ENCODE results near the gene DLGAP1.

Gene DLGAP1

DNA sequence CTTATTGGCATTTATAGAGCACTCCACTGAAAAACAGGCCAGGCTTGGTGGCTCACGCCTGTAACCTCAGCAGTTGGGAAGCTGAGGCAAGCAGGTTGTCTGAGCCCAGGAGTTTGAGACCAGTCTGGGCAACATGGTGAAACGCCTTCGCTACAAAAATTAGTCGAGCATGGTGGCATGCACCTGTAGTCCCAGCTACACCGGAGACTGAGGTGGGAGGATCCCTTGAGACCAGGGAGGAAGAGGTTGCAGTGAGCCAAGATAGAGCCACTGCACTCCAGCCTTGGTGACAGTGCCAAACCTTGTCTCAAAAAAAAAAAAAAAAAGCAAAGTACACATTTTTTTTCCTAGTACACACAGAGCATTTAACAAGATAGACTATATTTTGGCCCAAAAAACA, 909.0 kb downstream of the DLGAP1 start:
- Histone ChIP-seq H2BK5ac (ENCODE audit: low read length) (no peak overlapping the region), H2AFZ (ENCODE audit: low read length) (no peak overlapping the region), H3K18ac (ENCODE audit: low read length) (no peak overlapping the region), H3K23ac (ENCODE audit: low read depth, low read length, poor library complexity) (no peak overlapping the region), H3K14ac (ENCODE audit: low read length) (no peak overlapping the region), H3K79me1 (ENCODE audit: low read depth, low read length) (no peaks in the 10 kb centered on the region), H3K9ac (ENCODE audit: low read depth, low read length, poor library complexity) (no peak overlapping the region), H4K8ac (ENCODE audit: low read depth, low read length) (no peak overlapping the region), H2BK12ac (ENCODE audit: low read length) (no peak overlapping the region), H3K4me1 (ENCODE audit: control insufficient read depth in 2 of 2, insufficient read depth in 1 of 2, low read depth in 1 of 2, low read length in 2 of 2) (no peaks in the 10 kb centered on the region), H3K4ac (ENCODE audit: low read length) (no peak overlapping the region), H3K4me3 (ENCODE audit: low read length in 2 of 2) (no peak overlapping the region), H2BK120ac (ENCODE audit: low read depth, low read length) (no peak overlapping the region), H3K36me3 (replicated peaks in 1 of 2; ENCODE audit: control insufficient read depth in 2 of 2, insufficient read depth in 2 of 2, low read length in 2 of 2) (no peaks in the 10 kb centered on the region), H3K27ac (replicated peaks; ENCODE audit: low read length) (no peak overlapping the region), H3K9me3 (replicated peaks in 1 of 2; ENCODE audit: control insufficient read depth in 2 of 2, insufficient read depth in 1 of 2, low read depth in 1 of 2, low read length in 2 of 2) (no peaks in the 10 kb centered on the region), H2BK15ac (ENCODE audit: low read length) (no peak overlapping the region), H3K27me3 (ENCODE audit: control insufficient read depth in 3 of 3, insufficient read depth in 3 of 3, low read depth in 1 of 3, low read length in 3 of 3) (no peaks in the 10 kb centered on the region), H4K91ac (ENCODE audit: low read depth, low read length, poor library complexity) (no peak overlapping the region), H2AK5ac (ENCODE audit: low read depth, low read length) (no peak overlapping the region), H3K4me2 (ENCODE audit: insufficient read depth, low read length, poor library complexity, severe bottlenecking) (no peak overlapping the region)
- WGBS, 2 donors (ENCODE audit: extremely low coverage in 2 of 2, insufficient read length in 2 of 2, insufficient replicate concordance in 1 of 2): no CpG with 5 or more reads among the region's 5 CpGs
- no peak for DNase-seq (ENCODE audit: low spot score)

DNA sequence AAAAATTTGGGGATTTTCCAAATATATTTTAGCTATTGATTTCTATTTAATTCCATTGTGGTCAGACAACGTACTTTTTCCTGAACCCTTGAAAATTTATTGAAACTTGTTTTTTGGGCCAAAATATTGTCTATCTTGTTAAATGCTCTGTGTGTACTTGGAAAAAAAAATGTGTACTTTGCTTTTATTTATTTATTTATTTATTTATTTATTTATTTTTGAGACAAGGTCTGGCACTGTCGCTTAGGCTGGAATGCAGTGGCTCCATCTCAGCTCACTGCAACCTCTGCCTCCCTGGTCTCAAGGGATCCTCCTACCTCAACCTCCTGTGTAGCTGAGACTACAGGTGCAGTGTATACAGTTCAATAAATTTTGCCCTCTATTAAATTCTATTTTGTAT, 910.6 kb downstream of the DLGAP1 start:
- Histone ChIP-seq H3K4ac (ENCODE audit: low read length) (no peak overlapping the region), H2BK120ac (ENCODE audit: low read depth, low read length) (no peak overlapping the region), H3K27me3 (ENCODE audit: control insufficient read depth in 3 of 3, insufficient read depth in 3 of 3, low read depth in 1 of 3, low read length in 3 of 3) (no peaks in the 10 kb centered on the region), H3K23ac (ENCODE audit: low read depth, low read length, poor library complexity) (no peak overlapping the region), H2BK15ac (ENCODE audit: low read length) (no peak overlapping the region), H3K18ac (ENCODE audit: low read length) (no peak overlapping the region), H3K4me2 (ENCODE audit: insufficient read depth, low read length, poor library complexity, severe bottlenecking) (no peak overlapping the region), H3K14ac (ENCODE audit: low read length) (no peak overlapping the region), H3K9ac (ENCODE audit: low read depth, low read length, poor library complexity) (no peak overlapping the region), H2BK12ac (ENCODE audit: low read length) (no peak overlapping the region), H4K91ac (ENCODE audit: low read depth, low read length, poor library complexity) (no peak overlapping the region), H2BK5ac (ENCODE audit: low read length) (no peak overlapping the region), H2AFZ (ENCODE audit: low read length) (no peak overlapping the region), H4K8ac (ENCODE audit: low read depth, low read length) (no peak overlapping the region), H3K36me3 (replicated peaks in 1 of 2; ENCODE audit: control insufficient read depth in 2 of 2, insufficient read depth in 2 of 2, low read length in 2 of 2) (no peaks in the 10 kb centered on the region), H2AK5ac (ENCODE audit: low read depth, low read length) (no peak overlapping the region), H3K9me3 (replicated peaks in 1 of 2; ENCODE audit: control insufficient read depth in 2 of 2, insufficient read depth in 1 of 2, low read depth in 1 of 2, low read length in 2 of 2) (no peaks in the 10 kb centered on the region), H3K4me3 (ENCODE audit: low read length in 2 of 2) (no peak overlapping the region), H3K27ac (replicated peaks; ENCODE audit: low read length) (no peak overlapping the region), H3K79me1 (ENCODE audit: low read depth, low read length) (no peaks in the 10 kb centered on the region), H3K4me1 (ENCODE audit: control insufficient read depth in 2 of 2, insufficient read depth in 1 of 2, low read depth in 1 of 2, low read length in 2 of 2) (no peaks in the 10 kb centered on the region)
- no CpG with 5 or more reads among the region's 2 CpGs for WGBS, 2 donors (ENCODE audit: extremely low coverage in 2 of 2, insufficient read length in 2 of 2, insufficient replicate concordance in 1 of 2)
- no peak for DNase-seq (ENCODE audit: low spot score)

DNA sequence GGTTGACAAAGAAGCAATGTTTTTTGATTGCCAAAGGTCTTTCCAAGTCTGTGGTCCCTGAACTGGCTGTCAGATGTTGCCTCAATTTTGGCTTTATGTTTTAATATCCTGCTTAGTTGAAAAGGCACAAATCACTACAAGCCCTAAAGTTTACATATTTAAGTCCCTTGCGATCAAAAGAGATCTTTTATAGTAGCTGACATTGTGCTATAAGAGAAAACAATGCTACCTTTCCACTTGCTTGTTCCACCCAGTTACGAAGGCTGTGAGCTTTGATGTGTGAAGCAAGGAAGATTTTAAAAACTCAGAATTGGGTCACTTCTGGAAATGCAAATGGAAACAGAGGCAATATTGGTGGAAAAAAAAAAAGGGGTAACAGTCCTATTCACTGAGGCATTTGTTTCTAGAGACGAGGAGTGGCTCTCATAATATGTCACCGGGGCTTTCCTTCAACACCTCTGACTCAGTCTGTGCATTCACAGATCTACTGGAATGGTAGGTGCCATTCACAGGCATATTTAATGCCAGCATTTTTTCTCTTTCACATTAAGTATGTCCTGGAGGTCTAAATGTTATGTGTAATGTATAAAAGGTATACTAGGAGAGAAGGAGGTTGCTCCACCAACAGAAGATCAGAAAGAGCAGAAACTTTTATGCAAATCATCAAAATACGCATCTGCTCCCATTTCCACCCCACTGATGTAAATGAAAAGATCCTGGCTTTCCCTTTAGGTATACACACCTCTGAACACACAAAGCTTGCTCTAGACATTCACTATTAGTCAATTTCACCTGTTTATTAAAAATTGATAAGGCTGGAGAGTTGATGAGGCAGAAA, 913.3 kb downstream of the DLGAP1 start:
- no CpG with 5 or more reads among the region's 5 CpGs for WGBS, 2 donors (ENCODE audit: extremely low coverage in 2 of 2, insufficient read length in 2 of 2, insufficient replicate concordance in 1 of 2)
- H3K27ac ChIP-seq (replicated peaks; ENCODE audit: low read length): no peak overlapping the region

DNA sequence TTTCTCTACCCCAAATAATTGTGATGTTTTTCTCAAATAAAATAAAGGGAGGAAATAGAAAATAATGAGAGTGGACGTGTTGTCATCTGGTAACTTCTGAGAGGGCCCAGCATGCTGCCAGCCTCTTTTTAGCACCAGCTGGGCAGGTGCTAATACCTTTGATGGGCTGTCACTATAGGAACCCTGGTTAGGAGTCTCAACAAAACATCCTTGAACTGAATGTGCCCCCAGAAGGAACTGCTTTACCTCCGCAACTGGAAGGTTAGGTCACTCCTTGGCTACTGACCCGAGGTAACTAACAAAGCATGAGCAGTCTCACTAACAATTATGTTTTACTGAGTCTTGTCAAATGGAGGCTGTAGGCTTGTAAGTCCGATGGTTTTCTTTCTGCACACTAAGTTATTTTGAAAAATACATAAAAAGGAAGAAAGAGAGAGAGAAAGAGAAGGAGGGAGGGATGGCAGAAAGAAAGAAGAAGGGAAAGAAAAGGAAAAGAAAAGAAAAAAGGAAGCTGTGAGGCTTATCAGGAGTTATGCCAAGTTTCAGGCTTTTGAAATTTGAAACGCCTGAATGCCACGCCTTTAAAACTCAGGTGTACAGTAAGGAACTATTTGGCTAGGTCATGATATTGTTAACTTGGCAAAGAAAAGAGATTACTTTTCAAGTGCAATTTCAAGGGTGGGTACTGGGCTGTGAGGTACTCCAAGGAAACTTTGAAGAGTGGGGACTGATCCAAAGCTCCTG, 914.1 kb downstream of the DLGAP1 start:
- no peak for DNase-seq (ENCODE audit: low spot score)
- Histone ChIP-seq H3K4me3 (ENCODE audit: low read length in 2 of 2) (no peak overlapping the region), H3K4me2 (ENCODE audit: insufficient read depth, low read length, poor library complexity, severe bottlenecking) (no peak overlapping the region), H3K14ac (ENCODE audit: low read length) (no peak overlapping the region), H2BK12ac (ENCODE audit: low read length) (no peak overlapping the region), H2BK15ac (ENCODE audit: low read length) (no peak overlapping the region), H3K23ac (ENCODE audit: low read depth, low read length, poor library complexity) (no peak overlapping the region), H4K8ac (ENCODE audit: low read depth, low read length) (no peak overlapping the region), H2AK5ac (ENCODE audit: low read depth, low read length) (no peak overlapping the region), H3K18ac (ENCODE audit: low read length) (no peak overlapping the region), H3K9ac (ENCODE audit: low read depth, low read length, poor library complexity) (no peak overlapping the region), H3K36me3 (replicated peaks in 1 of 2; ENCODE audit: control insufficient read depth in 2 of 2, insufficient read depth in 2 of 2, low read length in 2 of 2) (no peaks in the 10 kb centered on the region), H4K91ac (ENCODE audit: low read depth, low read length, poor library complexity) (no peak overlapping the region), H2BK120ac (ENCODE audit: low read depth, low read length) (no peak overlapping the region), H3K27ac (replicated peaks; ENCODE audit: low read length) (no peak overlapping the region), H2BK5ac (ENCODE audit: low read length) (no peak overlapping the region), H3K79me1 (ENCODE audit: low read depth, low read length) (no peaks in the 10 kb centered on the region), H3K4me1 (ENCODE audit: control insufficient read depth in 2 of 2, insufficient read depth in 1 of 2, low read depth in 1 of 2, low read length in 2 of 2) (no peaks in the 10 kb centered on the region), H3K9me3 (replicated peaks in 1 of 2; ENCODE audit: control insufficient read depth in 2 of 2, insufficient read depth in 1 of 2, low read depth in 1 of 2, low read length in 2 of 2) (no peaks in the 10 kb centered on the region), H2AFZ (ENCODE audit: low read length) (no peak overlapping the region), H3K27me3 (ENCODE audit: control insufficient read depth in 3 of 3, insufficient read depth in 3 of 3, low read depth in 1 of 3, low read length in 3 of 3) (no peaks in the 10 kb centered on the region), H3K4ac (ENCODE audit: low read length) (no peak overlapping the region)
- WGBS, 2 donors (ENCODE audit: extremely low coverage in 2 of 2, insufficient read length in 2 of 2, insufficient replicate concordance in 1 of 2): no CpG with 5 or more reads among the region's 6 CpGs

More for the DNA sequence above, 913.3 kb downstream of the DLGAP1 start:
- Histone ChIP-seq H3K79me1 (ENCODE audit: low read depth, low read length) (no peaks in the 10 kb centered on the region), H3K4me1 (ENCODE audit: control insufficient read depth in 2 of 2, insufficient read depth in 1 of 2, low read depth in 1 of 2, low read length in 2 of 2) (no peaks in the 10 kb centered on the region), H3K9ac (ENCODE audit: low read depth, low read length, poor library complexity) (no peak overlapping the region), H2BK15ac (ENCODE audit: low read length) (no peak overlapping the region), H3K23ac (ENCODE audit: low read depth, low read length, poor library complexity) (no peak overlapping the region), H2BK120ac (ENCODE audit: low read depth, low read length) (no peak overlapping the region), H3K14ac (ENCODE audit: low read length) (no peak overlapping the region), H3K36me3 (replicated peaks in 1 of 2; ENCODE audit: control insufficient read depth in 2 of 2, insufficient read depth in 2 of 2, low read length in 2 of 2) (no peaks in the 10 kb centered on the region), H3K4me3 (ENCODE audit: low read length in 2 of 2) (no peak overlapping the region), H4K91ac (ENCODE audit: low read depth, low read length, poor library complexity) (no peak overlapping the region), H2AK5ac (ENCODE audit: low read depth, low read length) (no peak overlapping the region), H2BK5ac (ENCODE audit: low read length) (no peak overlapping the region), H2BK12ac (ENCODE audit: low read length) (no peak overlapping the region), H3K4ac (ENCODE audit: low read length) (no peak overlapping the region), H2AFZ (ENCODE audit: low read length) (no peak overlapping the region), H3K27me3 (ENCODE audit: control insufficient read depth in 3 of 3, insufficient read depth in 3 of 3, low read depth in 1 of 3, low read length in 3 of 3) (no peaks in the 10 kb centered on the region), H3K9me3 (replicated peaks in 1 of 2; ENCODE audit: control insufficient read depth in 2 of 2, insufficient read depth in 1 of 2, low read depth in 1 of 2, low read length in 2 of 2) (no peaks in the 10 kb centered on the region), H3K18ac (ENCODE audit: low read length) (no peak overlapping the region), H3K4me2 (ENCODE audit: insufficient read depth, low read length, poor library complexity, severe bottlenecking) (no peak overlapping the region), H4K8ac (ENCODE audit: low read depth, low read length) (no peak overlapping the region)
- DNase-seq (ENCODE audit: low spot score): no peak

All from neuronal stem cell (in vitro differentiated cells).